Hepatocyte (in vitro differentiated cells): ENCODE results near the gene SNRPD3. TPM values are rescaled to one million over a fixed set of nuclear protein-coding genes. Genes with fewer than 3 reads are reported as not detected.
"Not testable (repeated sequence)": the region's sequence is repeated elsewhere in the genome, so short reads cannot be mapped to it uniquely, and the experiment has no call there.

ENCODE experiments used
- DNase-seq: peaks from one replicate; pipeline ENCODE4 v3.0.0-alpha.2; 2016; ENCODE audit warnings: low spot score
- H2AFZ ChIP-seq: fragments of 200-600 bp; sonication (generic); 2 replicates; pipeline ENCODE4 v1.6.0; 2016; ENCODE audit warnings: antibody characterized with exemption, mild to moderate bottlenecking
- H3K27ac ChIP-seq: fragments of 200-600 bp; sonication (generic); 2 replicates; pipeline ENCODE4 v1.5.1; 2016; ENCODE audit warnings: mild to moderate bottlenecking
- H3K27me3 ChIP-seq: fragments of 200-600 bp; sonication (generic); 2 replicates; pipeline ENCODE4 v1.6.1; 2016
- H3K36me3 ChIP-seq: fragments of 200-600 bp; sonication (generic); replicated peaks from 2 replicates; pipeline ENCODE4 v1.5.1; 2016; ENCODE audit warnings: low read depth; ENCODE audit not compliant: insufficient read depth
- H3K4me1 ChIP-seq: fragments of 200-600 bp; sonication (generic); 2 replicates; pipeline ENCODE4 v1.5.1; 2016; ENCODE audit warnings: mild to moderate bottlenecking, moderate library complexity; ENCODE audit not compliant: insufficient read depth
- H3K4me2 ChIP-seq: fragments of 200-600 bp; sonication (generic); 2 replicates; pipeline ENCODE4 v1.6.0; 2016
- H3K4me3 ChIP-seq: fragments of 200-600 bp; sonication (generic); 2 replicates; pipeline ENCODE4 v1.5.1; 2016; ENCODE audit warnings: mild to moderate bottlenecking
- H3K79me2 ChIP-seq: fragments of 200-600 bp; sonication (generic); 2 replicates; pipeline ENCODE4 v1.6.0; 2017; ENCODE audit warnings: mild to moderate bottlenecking
- H3K9me2 ChIP-seq: fragments of 200-600 bp; sonication (generic); replicated peaks from 2 replicates; pipeline ENCODE4 v1.6.0; 2017; ENCODE audit warnings: mild to moderate bottlenecking; ENCODE audit not compliant: insufficient read depth
- H3K9me3 ChIP-seq: fragments of 200-600 bp; sonication (generic); 2 replicates; pipeline ENCODE4 v1.5.1; 2016; ENCODE audit warnings: low read depth, mild to moderate bottlenecking
- H4K20me1 ChIP-seq: fragments of 200-600 bp; sonication (generic); 2 replicates; pipeline ENCODE4 v1.6.0; 2016; ENCODE audit warnings: mild to moderate bottlenecking; ENCODE audit not compliant: insufficient read depth, poor library complexity, severe bottlenecking
- WGBS: methylation state at CpG from one replicate; pipeline ENCODE4 v1.1.6; 2016; ENCODE audit warnings: low lambda C conversion rate; ENCODE audit errors: missing lambda C conversion rate; 5-methylcytosine and 5-hydroxymethylcytosine counted together
- polyA plus RNA-seq: library from polyadenylated mRNA; unstranded; fragments of >200 nt; fragmentation: Nextera tagmentation; extraction: Ambion mirVana; gene quantifications from 2 replicates; pipeline ENCODE4 v1.2.1, GENCODE V29; 2016
- total RNA-seq: library from RNA; depleted of rRNA; stranded (reverse); fragments of >200 nt; gene quantifications from 2 replicates; pipeline ENCODE4 v1.2.3, GENCODE V29; 2014

Gene SNRPD3
- total and polyA plus RNA-seq, 2 experiments from 2014 or later, result 122 to 185 TPM

GRCh38 chr22:24607429-24607983, 51.7 kb downstream of the SNRPD3 start:
- H3K4me1 ChIP-seq, result peaks cover 20% of the 10 kb centered on the region
- not testable (repeated sequence) for H3K4me2 ChIP-seq, DNase-seq, H3K79me2 ChIP-seq, H3K36me3 ChIP-seq, H4K20me1 ChIP-seq, H3K9me3 ChIP-seq, H3K27me3 ChIP-seq, H2AFZ ChIP-seq, H3K4me3 ChIP-seq, H3K27ac ChIP-seq, H3K9me2 ChIP-seq
- 88% methylated on average over 18 of the region's 18 CpGs for WGBS

GRCh38 chr22:24608327-24608726, 52.5 kb downstream of the SNRPD3 start:
- H3K27ac ChIP-seq, result not testable (repeated sequence)
- WGBS, result 92% methylated on average over 6 of the region's 6 CpGs
- peaks cover 13% of the 10 kb centered on the region for H3K4me1 ChIP-seq

GRCh38 chr22:24609888-24610287, 54.1 kb downstream of the SNRPD3 start:
- DNase-seq, H3K4me1 ChIP-seq, H3K27me3 ChIP-seq, H3K4me3 ChIP-seq, H2AFZ ChIP-seq, H3K9me2 ChIP-seq, H4K20me1 ChIP-seq, H3K36me3 ChIP-seq, H3K27ac ChIP-seq, H3K79me2 ChIP-seq, H3K4me2 ChIP-seq, H3K9me3 ChIP-seq: not testable (repeated sequence)
- 96% methylated on average over 3 of the region's 3 CpGs for WGBS

More at GRCh38 chr22:24608327-24608726, 52.5 kb downstream of the SNRPD3 start:
- H2AFZ ChIP-seq, H4K20me1 ChIP-seq, H3K9me3 ChIP-seq, DNase-seq, H3K79me2 ChIP-seq, H3K4me2 ChIP-seq, H3K27me3 ChIP-seq, H3K9me2 ChIP-seq, H3K36me3 ChIP-seq, H3K4me3 ChIP-seq: not testable (repeated sequence)

GRCh38 chr22:24614794-24615193, 59.0 kb downstream of the SNRPD3 start:
- DNase-seq, H3K27ac ChIP-seq, H3K4me1 ChIP-seq, H3K27me3 ChIP-seq, H3K79me2 ChIP-seq, H3K4me3 ChIP-seq, H3K4me2 ChIP-seq, H3K9me3 ChIP-seq, H2AFZ ChIP-seq, H3K9me2 ChIP-seq, H4K20me1 ChIP-seq, H3K36me3 ChIP-seq: not testable (repeated sequence)
- WGBS, result 87% methylated on average over 12 of the region's 15 CpGs

GRCh38 chr22:24621244-24621643, 65.4 kb downstream of the SNRPD3 start:
- H3K27me3 ChIP-seq, H2AFZ ChIP-seq, H3K79me2 ChIP-seq, H3K36me3 ChIP-seq, DNase-seq, H3K9me3 ChIP-seq, H3K9me2 ChIP-seq, H4K20me1 ChIP-seq, H3K27ac ChIP-seq, H3K4me2 ChIP-seq, H3K4me3 ChIP-seq, H3K4me1 ChIP-seq: not testable (repeated sequence)
- WGBS, result 89% methylated on average over 4 of the region's 5 CpGs

- not testable (repeated sequence) for H3K9me3 ChIP-seq, H2AFZ ChIP-seq, H3K9me2 ChIP-seq, H3K36me3 ChIP-seq, H4K20me1 ChIP-seq, H3K4me1 ChIP-seq, H3K27ac ChIP-seq, DNase-seq, H3K4me2 ChIP-seq, H3K4me3 ChIP-seq, H3K79me2 ChIP-seq, H3K27me3 ChIP-seq
- WGBS, result 69% methylated on average over 2 of the region's 2 CpGs
Observed at GRCh38 chr22:24622596-24622995, 66.8 kb downstream of the SNRPD3 start.

Other genes starting within 250 kb of the SNRPD3 start
- 1.2 and 2.0 TPM in 2 replicates for gene ADORA2A, start 128.4 kb upstream of the SNRPD3 start, total RNA-seq
- gene ADORA2A, start 128.4 kb upstream of the SNRPD3 start, polyA plus RNA-seq, result 3.3 and 4.0 TPM in 2 replicates
- 1.2 and 1.6 TPM in 2 replicates for gene UPB1, start 60.7 kb upstream of the SNRPD3 start, total RNA-seq
- gene UPB1, start 60.7 kb upstream of the SNRPD3 start, polyA plus RNA-seq, result 0.39 and 1.0 TPM in 2 replicates
- 143 and 149 TPM in 2 replicates for gene GUCD1, start 861 bp upstream of the SNRPD3 start, total RNA-seq
- gene GUCD1, start 861 bp upstream of the SNRPD3 start, polyA plus RNA-seq, result 84.9 and 102 TPM in 2 replicates
- 16.7 and 19.5 TPM in 2 replicates for gene LRRC75B, start 37.1 kb downstream of the SNRPD3 start, total RNA-seq
- 34.5 and 38.2 TPM in 2 replicates for gene LRRC75B, start 37.1 kb downstream of the SNRPD3 start, polyA plus RNA-seq
- 59.4 and 80.7 TPM in 2 replicates for gene GGT1, start 47.2 kb downstream of the SNRPD3 start, total RNA-seq
- 81.0 and 104 TPM in 2 replicates for gene GGT1, start 47.2 kb downstream of the SNRPD3 start, polyA plus RNA-seq
- 0.12 TPM in 1 of 2 replicates, not detected in the other for gene PIWIL3, start 218.7 kb downstream of the SNRPD3 start, total RNA-seq
- not detected in 2 replicates for gene PIWIL3, start 218.7 kb downstream of the SNRPD3 start, polyA plus RNA-seq